SK-N-SH (cell line): Measurements from ENCODE around the gene RNF19B.

Experiments used
- EZH2phosphoT487 ChIP-seq: fragments of 200-600 bp; sonication (generic); IDR thresholded peaks from 2 replicates; pipeline ENCODE4 v1.6.1; 2017; ENCODE audit warnings: low read depth, mixed run types, mild to moderate bottlenecking, antibody characterized with exemption, moderate library complexity, borderline replicate concordance
- GATA2 ChIP-seq: sonication (generic); formaldehyde crosslinking; IDR thresholded peaks from 2 replicates; pipeline ENCODE4 v1.5.0; 2020; ENCODE audit warnings: mild to moderate bottlenecking, missing genetic modification reagents
- MXI1 ChIP-seq: IDR thresholded peaks from 2 replicates; pipeline ENCODE4 v1.6.1; 2012; ENCODE audit warnings: mild to moderate bottlenecking, low read depth, low read length, improper control_type of control experiment
- RFX5 ChIP-seq: IDR thresholded peaks from 2 replicates; pipeline ENCODE4 v1.6.1; 2012; ENCODE audit warnings: mild to moderate bottlenecking, improper control_type of control experiment, low read length
- SIN3A ChIP-seq: IDR thresholded peaks from 2 replicates; pipeline ENCODE4 v1.6.1; 2012; ENCODE audit warnings: low read depth, mild to moderate bottlenecking, low read length, moderate library complexity, borderline replicate concordance
- SMC3 ChIP-seq: IDR thresholded peaks from 2 replicates; pipeline ENCODE4 v1.6.1; 2012; ENCODE audit warnings: low read depth, low read length, improper control_type of control experiment
- TAF1 ChIP-seq: IDR thresholded peaks from 2 replicates; pipeline ENCODE4 v1.6.1; 2012; ENCODE audit warnings: low read depth, mild to moderate bottlenecking, low read length, moderate library complexity, borderline replicate concordance
- TEAD4 ChIP-seq: IDR thresholded peaks from 2 replicates; pipeline ENCODE4 v1.4.0; 2012; ENCODE audit warnings: mild to moderate bottlenecking, borderline replicate concordance; ENCODE audit not compliant: insufficient read depth
- TF ChIP-seq, protein P1 (sequence below): fragments of 200-600 bp; sonication (generic); IDR thresholded peaks from 2 replicates; pipeline ENCODE4 v1.6.1; 2017; ENCODE audit warnings: antibody characterized with exemption, mild to moderate bottlenecking, moderate library complexity
- TF ChIP-seq, protein P2 (sequence below): IDR thresholded peaks from 2 replicates; pipeline ENCODE4 v1.4.0; 2012; ENCODE audit warnings: low read depth, borderline replicate concordance
- TF ChIP-seq, protein P3 (sequence below): IDR thresholded peaks from 2 replicates; pipeline ENCODE4; 2012
- TF ChIP-seq, protein P4 (sequence below): IDR thresholded peaks from 2 replicates; pipeline ENCODE4 v1.6.1; 2012; ENCODE audit warnings: mild to moderate bottlenecking, low read depth, low read length, moderate library complexity

DNA sequence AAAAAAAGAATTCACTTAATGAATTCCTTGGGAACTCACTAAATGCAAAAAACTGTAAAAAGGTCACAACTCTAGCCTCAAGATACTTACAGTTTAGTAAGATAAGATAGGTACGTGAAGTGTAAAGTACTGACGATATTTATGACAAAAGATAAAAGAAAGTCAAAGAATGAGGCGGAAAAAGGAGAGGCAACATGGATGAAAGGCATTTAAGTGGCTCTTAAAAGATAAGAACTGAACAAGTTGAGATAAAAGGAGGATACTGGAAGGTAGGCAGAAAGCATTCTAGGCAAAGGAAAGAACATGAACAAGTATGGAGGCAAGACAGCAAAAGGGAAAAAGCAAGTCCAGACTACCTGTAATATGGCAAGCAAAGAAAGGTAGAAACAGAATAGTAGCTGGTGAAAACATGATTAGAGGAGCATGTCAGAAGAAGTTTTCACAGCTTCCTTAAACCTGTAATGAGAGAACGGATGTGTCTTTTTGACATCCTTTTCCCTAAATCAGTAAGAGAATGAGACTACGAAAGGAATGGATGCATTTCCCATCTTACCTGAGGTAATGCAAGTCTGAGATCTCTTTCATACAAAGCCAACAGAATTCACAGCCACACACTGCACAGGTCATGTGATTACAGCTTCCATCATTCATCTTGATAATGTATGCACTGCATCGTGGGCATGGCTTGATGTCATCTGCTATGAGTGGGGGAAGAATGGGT, 16.8 kb downstream of the RNF19B start:
- TF ChIP-seq SMC3: no peak
- no peak for TF ChIP-seq SIN3A
- no peak for TF ChIP-seq TAF1
- TF ChIP-seq, protein P1, sequence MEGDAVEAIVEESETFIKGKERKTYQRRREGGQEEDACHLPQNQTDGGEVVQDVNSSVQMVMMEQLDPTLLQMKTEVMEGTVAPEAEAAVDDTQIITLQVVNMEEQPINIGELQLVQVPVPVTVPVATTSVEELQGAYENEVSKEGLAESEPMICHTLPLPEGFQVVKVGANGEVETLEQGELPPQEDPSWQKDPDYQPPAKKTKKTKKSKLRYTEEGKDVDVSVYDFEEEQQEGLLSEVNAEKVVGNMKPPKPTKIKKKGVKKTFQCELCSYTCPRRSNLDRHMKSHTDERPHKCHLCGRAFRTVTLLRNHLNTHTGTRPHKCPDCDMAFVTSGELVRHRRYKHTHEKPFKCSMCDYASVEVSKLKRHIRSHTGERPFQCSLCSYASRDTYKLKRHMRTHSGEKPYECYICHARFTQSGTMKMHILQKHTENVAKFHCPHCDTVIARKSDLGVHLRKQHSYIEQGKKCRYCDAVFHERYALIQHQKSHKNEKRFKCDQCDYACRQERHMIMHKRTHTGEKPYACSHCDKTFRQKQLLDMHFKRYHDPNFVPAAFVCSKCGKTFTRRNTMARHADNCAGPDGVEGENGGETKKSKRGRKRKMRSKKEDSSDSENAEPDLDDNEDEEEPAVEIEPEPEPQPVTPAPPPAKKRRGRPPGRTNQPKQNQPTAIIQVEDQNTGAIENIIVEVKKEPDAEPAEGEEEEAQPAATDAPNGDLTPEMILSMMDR: no peak
- TF ChIP-seq, protein P2, sequence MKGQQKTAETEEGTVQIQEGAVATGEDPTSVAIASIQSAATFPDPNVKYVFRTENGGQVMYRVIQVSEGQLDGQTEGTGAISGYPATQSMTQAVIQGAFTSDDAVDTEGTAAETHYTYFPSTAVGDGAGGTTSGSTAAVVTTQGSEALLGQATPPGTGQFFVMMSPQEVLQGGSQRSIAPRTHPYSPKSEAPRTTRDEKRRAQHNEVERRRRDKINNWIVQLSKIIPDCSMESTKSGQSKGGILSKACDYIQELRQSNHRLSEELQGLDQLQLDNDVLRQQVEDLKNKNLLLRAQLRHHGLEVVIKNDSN: no peak; the same call in 1 of the 2 replicates
- TF ChIP-seq EZH2phosphoT487: no peak
- TF ChIP-seq RFX5: no peak
- no peak for TF ChIP-seq TEAD4
- TF ChIP-seq, protein P3, sequence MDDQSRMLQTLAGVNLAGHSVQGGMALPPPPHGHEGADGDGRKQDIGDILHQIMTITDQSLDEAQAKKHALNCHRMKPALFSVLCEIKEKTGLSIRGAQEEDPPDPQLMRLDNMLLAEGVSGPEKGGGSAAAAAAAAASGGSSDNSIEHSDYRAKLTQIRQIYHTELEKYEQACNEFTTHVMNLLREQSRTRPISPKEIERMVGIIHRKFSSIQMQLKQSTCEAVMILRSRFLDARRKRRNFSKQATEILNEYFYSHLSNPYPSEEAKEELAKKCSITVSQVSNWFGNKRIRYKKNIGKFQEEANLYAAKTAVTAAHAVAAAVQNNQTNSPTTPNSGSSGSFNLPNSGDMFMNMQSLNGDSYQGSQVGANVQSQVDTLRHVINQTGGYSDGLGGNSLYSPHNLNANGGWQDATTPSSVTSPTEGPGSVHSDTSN: no peak
- no peak for TF ChIP-seq GATA2 (CRISPR knock-in tag)
- no peak for TF ChIP-seq MXI1
- TF ChIP-seq, protein P4, sequence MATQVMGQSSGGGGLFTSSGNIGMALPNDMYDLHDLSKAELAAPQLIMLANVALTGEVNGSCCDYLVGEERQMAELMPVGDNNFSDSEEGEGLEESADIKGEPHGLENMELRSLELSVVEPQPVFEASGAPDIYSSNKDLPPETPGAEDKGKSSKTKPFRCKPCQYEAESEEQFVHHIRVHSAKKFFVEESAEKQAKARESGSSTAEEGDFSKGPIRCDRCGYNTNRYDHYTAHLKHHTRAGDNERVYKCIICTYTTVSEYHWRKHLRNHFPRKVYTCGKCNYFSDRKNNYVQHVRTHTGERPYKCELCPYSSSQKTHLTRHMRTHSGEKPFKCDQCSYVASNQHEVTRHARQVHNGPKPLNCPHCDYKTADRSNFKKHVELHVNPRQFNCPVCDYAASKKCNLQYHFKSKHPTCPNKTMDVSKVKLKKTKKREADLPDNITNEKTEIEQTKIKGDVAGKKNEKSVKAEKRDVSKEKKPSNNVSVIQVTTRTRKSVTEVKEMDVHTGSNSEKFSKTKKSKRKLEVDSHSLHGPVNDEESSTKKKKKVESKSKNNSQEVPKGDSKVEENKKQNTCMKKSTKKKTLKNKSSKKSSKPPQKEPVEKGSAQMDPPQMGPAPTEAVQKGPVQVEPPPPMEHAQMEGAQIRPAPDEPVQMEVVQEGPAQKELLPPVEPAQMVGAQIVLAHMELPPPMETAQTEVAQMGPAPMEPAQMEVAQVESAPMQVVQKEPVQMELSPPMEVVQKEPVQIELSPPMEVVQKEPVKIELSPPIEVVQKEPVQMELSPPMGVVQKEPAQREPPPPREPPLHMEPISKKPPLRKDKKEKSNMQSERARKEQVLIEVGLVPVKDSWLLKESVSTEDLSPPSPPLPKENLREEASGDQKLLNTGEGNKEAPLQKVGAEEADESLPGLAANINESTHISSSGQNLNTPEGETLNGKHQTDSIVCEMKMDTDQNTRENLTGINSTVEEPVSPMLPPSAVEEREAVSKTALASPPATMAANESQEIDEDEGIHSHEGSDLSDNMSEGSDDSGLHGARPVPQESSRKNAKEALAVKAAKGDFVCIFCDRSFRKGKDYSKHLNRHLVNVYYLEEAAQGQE: no peak
